Measurements from ENCODE around the gene SLC6A11.

SLC6A11 gene

DNA sequence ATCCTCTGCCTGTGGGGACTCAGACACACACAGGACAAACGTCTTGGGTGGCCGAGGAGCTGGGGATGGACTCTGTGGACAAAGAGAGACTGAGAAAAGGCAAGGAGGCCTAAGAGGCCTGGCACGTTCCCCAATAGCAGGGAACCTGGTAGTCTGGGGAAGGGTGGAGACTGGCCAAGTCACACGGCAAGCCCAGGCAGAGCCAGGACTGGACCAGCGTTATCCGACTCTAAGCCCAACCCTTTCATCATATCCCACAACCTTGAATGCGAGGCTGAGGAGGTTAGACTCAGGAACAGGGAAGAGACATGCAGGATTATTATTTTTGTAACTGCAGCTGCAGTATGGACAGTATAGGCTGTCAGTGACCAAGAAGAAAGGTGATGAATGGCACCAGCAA, 53.4 kb downstream of the SLC6A11 start:
- H3K4me3 Mint-ChIP-seq: no peak overlapping the region
- DNase-seq: no peak
- ATAC-seq (replicated peaks): no peak
- H3K4me1 Mint-ChIP-seq: no peaks in the 10 kb centered on the region
- H3K36me3 Mint-ChIP-seq: no peaks in the 10 kb centered on the region
- peaks cover 17% of the 10 kb centered on the region in 2 donors for H3K27me3 Mint-ChIP-seq
- H3K27ac Mint-ChIP-seq: no peak overlapping the region
- peaks cover 0 to 2% of the 10 kb centered on the region in 2 donors for H3K9me3 Mint-ChIP-seq

DNA sequence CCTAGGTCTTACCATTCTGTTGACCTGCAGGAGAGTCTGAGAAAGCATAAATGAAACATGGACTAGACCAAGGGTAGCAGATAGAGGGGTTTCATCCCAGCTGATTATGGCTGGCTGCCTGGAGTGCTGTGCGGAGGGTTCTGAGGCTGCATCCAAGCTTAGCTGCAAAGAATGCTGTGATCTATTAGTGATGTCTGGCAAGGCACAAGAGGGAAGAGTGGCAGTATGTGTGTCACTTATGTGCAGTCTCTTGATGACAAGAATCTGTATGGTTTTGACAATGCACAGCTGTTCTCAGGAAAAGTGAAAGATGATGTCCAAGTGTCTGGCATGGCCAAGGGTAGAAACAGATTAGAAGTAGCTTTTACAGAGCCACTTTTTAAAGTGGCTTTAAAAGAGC, 54.3 kb downstream of the SLC6A11 start:
- no peak for DNase-seq
- Mint-ChIP-seq H3K27me3 (peaks cover 11 to 17% of the 10 kb centered on the region in 2 donors), H3K27ac (no peak overlapping the region), H3K4me3 (no peak overlapping the region), H3K36me3 (no peaks in the 10 kb centered on the region), H3K9me3 (peaks cover 0 to 2% of the 10 kb centered on the region in 2 donors), H3K4me1 (no peaks in the 10 kb centered on the region)
- no peak for ATAC-seq (replicated peaks)

DNA sequence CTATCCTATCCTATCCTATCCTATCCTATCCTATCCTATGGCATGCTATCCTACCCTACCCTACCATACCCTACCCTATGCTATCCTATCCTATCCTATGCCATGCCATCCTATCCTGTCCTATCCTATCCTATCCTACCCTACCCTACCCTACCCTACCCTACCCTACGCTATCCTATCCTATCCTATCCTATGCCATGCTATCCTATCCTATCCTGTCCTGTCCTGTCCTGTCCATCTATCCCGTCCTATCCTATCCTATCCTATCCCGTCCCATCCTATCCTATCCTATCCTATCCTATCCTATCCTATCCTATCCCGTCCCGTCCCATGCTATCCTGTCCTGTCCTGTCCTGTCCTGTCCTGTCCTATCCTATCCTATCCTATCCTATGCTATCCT, 57.4 kb downstream of the SLC6A11 start:
- ATAC-seq (replicated peaks) (no peak), DNase-seq (no peak)
- Mint-ChIP-seq H3K36me3 (peaks cover 0 to 3% of the 10 kb centered on the region in 2 donors), H3K4me3 (no peak overlapping the region), H3K27me3 (peaks cover 6 to 16% of the 10 kb centered on the region in 2 donors), H3K9me3 (no peaks in the 10 kb centered on the region), H3K27ac (no peak overlapping the region), H3K4me1 (no peaks in the 10 kb centered on the region)

DNA sequence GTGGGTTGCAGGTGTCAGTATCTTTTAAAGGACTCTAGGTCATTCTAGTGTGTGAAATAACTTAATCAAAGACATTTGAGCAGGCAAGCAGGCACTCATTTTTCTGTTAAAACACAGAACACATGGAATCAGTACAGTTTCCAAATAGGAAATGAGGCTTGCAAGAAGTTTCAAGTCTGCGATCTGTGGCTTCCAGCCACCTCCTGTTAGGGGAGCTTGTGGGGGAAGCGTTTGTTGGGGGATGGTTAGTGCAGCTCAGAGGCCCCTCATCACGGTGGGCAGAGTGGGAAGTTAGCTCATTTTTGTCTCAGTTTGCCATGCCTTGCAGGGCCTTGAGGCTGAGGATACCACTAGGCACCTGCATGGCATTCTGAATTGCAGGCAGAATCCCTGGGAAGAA, 59.9 kb downstream of the SLC6A11 start:
- Mint-ChIP-seq H3K9me3 (no peaks in the 10 kb centered on the region), H3K27ac (no peak overlapping the region), H3K27me3 (peaks cover 9 to 16% of the 10 kb centered on the region in 2 donors), H3K4me1 (no peaks in the 10 kb centered on the region), H3K36me3 (peaks cover 0 to 3% of the 10 kb centered on the region in 2 donors), H3K4me3 (no peak overlapping the region)
- ATAC-seq (replicated peaks) (no peak), DNase-seq (no peak)

DNA sequence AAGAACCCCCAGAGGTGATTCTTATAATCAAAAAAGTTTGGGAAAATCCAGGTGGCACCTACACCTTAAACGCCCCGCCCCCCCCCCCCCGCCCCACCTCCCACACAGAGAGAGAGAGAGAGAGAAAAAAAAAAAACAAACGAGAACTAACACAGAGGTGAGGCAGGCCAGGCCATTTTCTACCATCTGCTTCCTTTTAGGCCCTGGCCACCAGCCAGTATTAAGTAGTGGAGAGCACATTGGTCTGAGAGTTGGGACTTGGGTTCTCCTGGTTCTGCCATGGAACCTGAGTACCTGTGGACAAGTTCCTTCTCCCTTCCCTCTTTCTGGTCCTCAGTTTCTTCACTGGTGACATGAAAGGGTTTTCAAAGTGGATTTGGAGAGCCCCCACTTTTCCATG, 60.6 kb downstream of the SLC6A11 start:
- ATAC-seq (replicated peaks) (no peak), DNase-seq (no peak)
- Mint-ChIP-seq H3K36me3 (peaks cover 0 to 3% of the 10 kb centered on the region in 2 donors), H3K4me1 (no peaks in the 10 kb centered on the region), H3K27ac (no peak overlapping the region), H3K4me3 (no peak overlapping the region), H3K27me3 (peaks cover 9 to 16% of the 10 kb centered on the region in 2 donors), H3K9me3 (no peaks in the 10 kb centered on the region)

DNA sequence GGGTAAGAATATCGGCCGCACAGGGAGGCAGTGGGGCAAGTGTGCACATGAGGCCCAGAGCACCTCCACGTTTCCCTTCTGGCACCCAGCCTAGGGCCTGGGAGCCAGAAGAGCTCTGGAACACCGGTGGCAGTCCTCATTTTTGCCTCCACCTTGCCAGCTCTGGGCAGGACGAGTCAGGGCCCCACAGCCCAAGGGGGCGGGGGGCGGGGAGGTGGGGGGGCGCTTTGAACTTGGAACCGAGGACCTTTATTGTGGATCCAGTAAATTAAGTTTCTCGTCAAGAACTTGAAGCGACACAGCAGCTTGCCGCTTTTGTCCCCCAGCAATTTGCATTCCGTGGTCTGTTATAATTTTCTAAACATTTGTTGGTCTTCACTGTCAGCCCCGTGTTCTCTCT, 66.8 kb downstream of the SLC6A11 start:
- H3K4me1 Mint-ChIP-seq: no peaks in the 10 kb centered on the region
- DNase-seq (no peak), ATAC-seq (replicated peaks) (no peak)
- peaks cover 17 to 29% of the 10 kb centered on the region in 2 donors for H3K27me3 Mint-ChIP-seq
- H3K36me3 Mint-ChIP-seq: peaks cover 0 to 3% of the 10 kb centered on the region in 2 donors
- no peak overlapping the region for H3K27ac Mint-ChIP-seq
- no peaks in the 10 kb centered on the region for H3K9me3 Mint-ChIP-seq
- no peak overlapping the region for H3K4me3 Mint-ChIP-seq

DNA sequence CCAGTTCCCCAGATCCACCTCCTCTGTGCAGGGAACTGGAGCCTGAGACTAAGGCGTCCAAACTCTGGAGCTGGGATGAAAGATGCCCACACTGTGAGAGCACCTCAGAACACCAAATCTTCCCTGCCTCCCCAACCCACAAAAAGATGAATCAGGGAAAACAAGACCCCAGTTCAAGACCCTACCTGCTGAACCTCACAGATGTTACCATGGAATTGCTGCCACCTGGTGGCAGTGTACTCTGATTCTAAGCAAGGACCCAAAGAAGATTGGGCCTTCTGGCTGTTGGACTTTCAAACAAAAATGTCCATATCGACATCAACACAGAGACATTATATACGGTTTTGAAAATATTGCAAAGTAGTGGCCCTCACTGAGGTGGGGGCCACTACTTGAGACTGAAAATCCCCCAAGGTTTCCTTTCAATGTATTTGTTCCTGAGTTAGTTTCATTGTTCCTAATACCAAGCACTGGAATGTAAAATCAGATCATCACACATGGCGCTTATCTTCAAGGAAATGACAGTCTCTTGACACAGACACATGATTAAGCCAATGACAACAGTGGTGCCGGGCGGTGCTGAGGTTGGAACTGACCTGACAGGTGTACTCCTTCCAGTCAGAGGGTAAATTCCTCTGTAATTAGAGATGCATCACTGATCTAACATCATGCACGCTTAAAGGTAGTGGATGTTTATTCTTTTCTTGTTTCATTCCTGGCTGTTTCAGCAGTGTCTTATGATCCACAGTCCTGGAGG, 67.6 kb downstream of the SLC6A11 start:
- no peak overlapping the region for H3K4me3 Mint-ChIP-seq
- no peak overlapping the region for H3K27ac Mint-ChIP-seq
- ATAC-seq (replicated peaks) (no peak), DNase-seq (no peak)
- H3K27me3 Mint-ChIP-seq: peaks cover 14 to 34% of the 10 kb centered on the region in 2 donors
- no peaks in the 10 kb centered on the region for H3K4me1 Mint-ChIP-seq
- no peaks in the 10 kb centered on the region for H3K9me3 Mint-ChIP-seq
- H3K36me3 Mint-ChIP-seq: no peaks in the 10 kb centered on the region

DNA sequence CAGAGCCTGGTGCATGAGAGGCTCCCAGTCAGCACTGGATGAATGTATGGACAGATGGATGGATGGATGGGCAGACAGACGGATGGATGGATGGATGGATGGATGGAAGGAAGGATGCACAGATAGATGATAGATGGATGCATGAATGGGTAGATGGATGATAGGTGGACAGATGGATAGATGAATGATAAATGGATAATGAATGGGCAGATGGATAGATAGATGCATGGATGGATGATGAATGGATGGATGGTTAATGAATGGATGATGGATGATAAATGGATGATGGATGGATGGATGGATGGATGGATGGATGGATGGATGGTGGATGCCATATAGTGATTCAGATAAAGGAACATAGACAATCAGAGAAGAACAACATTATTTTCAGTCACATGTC, 71.0 kb downstream of the SLC6A11 start:
- DNase-seq (no peak), ATAC-seq (replicated peaks) (no peak)
- Mint-ChIP-seq H3K36me3 (no peaks in the 10 kb centered on the region), H3K4me3 (no peak overlapping the region), H3K4me1 (no peaks in the 10 kb centered on the region), H3K9me3 (peaks cover 7 to 9% of the 10 kb centered on the region in 2 donors), H3K27me3 (peaks cover 14 to 26% of the 10 kb centered on the region in 2 donors), H3K27ac (no peak overlapping the region)

DNA sequence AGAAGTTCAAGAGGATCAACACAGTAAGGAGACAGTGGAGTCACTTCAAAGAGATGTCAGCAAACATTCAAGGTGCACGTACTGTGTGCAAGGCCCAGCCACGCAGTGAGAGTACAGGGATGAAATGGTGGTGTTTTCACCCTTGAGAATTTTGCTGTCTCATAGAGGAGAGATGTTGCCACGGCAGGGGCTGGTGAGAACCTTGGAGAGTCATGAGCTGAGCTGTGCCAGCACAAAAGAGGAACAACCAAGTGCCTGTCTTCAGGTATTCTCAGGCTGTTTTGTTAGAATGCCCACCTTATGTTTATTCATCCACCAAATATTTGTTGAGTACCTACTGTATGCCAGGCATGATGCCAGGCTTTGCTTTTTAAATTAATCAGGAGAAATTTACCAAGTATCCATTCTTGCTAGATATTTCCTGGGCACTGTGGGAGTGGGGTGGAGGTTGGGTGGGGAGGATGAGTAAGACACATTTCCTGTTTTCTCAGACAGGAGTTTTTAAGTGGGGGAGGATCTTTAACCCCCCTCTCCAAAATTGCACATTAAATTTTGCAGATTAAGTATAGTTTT, 72.6 kb downstream of the SLC6A11 start:
- DNase-seq (no peak), ATAC-seq (replicated peaks) (no peak)
- H3K27me3 Mint-ChIP-seq: peaks cover 14 to 26% of the 10 kb centered on the region in 2 donors
- H3K27ac Mint-ChIP-seq: no peak overlapping the region
- H3K9me3 Mint-ChIP-seq: peaks cover 9 to 13% of the 10 kb centered on the region in 2 donors
- no peak overlapping the region for H3K4me3 Mint-ChIP-seq
- no peaks in the 10 kb centered on the region for H3K4me1 Mint-ChIP-seq
- no peaks in the 10 kb centered on the region for H3K36me3 Mint-ChIP-seq

DNA sequence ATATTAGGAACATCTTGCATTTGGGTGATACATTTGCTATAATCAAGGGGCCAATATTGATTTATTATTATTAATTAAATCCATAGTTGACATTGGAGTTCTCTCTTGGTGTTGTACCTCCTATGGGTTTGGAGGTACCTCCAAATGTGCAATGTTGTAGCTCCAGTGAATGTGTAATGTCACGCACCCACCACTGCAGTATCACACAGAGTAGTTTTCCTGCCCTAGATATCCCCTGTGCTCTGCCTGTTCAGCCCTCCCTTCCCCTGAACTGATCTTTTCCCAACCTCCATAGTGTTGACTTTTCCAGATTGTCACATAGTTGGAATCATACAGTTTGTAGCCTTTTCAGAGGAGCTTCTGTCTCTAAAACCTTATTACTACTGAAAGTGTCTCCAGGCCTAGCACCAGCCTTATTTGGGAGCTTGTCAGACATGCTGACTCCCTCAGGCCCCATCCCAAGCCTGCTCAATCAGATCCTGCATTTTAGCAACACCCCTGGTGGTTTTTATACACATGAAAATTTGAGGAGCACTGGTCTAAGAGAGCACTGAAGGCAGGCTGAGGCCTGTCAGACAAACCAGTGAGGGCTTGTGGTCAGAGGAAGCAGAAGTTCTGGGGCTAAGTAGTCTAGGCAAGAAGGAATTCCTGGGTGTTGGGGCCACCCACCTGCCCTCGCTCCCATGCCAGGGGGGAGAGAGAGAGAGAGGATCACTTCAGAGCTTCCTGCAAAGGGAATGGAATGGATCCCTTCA, 73.4 kb downstream of the SLC6A11 start:
- H3K27me3 Mint-ChIP-seq: peaks cover 20 to 34% of the 10 kb centered on the region in 2 donors
- no peaks in the 10 kb centered on the region for H3K4me1 Mint-ChIP-seq
- H3K27ac Mint-ChIP-seq: no peak overlapping the region
- no peak overlapping the region for H3K4me3 Mint-ChIP-seq
- H3K36me3 Mint-ChIP-seq: no peaks in the 10 kb centered on the region
- no peak for DNase-seq
- ATAC-seq (replicated peaks): no peak
- peaks cover 9 to 13% of the 10 kb centered on the region in 2 donors for H3K9me3 Mint-ChIP-seq

DNA sequence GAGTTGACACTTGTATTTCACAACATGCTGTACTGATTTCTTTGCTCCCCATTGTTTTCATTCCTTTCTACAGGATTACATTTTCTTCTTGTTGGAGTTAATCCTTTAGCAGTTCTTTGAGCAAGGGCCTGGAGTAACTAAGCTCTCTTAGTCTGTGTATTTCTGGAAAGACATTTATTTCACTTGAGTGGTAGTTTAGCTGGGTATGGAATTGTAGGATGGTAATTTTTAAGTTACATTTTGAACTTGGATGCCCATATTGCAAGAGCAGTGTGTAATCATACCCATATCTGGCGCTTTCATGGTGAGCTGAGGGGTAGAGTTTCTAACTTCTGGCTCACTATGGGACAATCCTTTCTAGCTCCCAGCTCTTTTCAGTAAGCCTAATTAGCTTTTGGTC, 74.6 kb downstream of the SLC6A11 start:
- H3K9me3 Mint-ChIP-seq: peaks cover 9 to 13% of the 10 kb centered on the region in 2 donors
- no peaks in the 10 kb centered on the region for H3K4me1 Mint-ChIP-seq
- ATAC-seq (replicated peaks) (no peak), DNase-seq (no peak)
- peaks cover 24 to 34% of the 10 kb centered on the region in 2 donors for H3K27me3 Mint-ChIP-seq
- H3K4me3 Mint-ChIP-seq: no peak overlapping the region
- H3K36me3 Mint-ChIP-seq: no peaks in the 10 kb centered on the region
- H3K27ac Mint-ChIP-seq: no peak overlapping the region

DNA sequence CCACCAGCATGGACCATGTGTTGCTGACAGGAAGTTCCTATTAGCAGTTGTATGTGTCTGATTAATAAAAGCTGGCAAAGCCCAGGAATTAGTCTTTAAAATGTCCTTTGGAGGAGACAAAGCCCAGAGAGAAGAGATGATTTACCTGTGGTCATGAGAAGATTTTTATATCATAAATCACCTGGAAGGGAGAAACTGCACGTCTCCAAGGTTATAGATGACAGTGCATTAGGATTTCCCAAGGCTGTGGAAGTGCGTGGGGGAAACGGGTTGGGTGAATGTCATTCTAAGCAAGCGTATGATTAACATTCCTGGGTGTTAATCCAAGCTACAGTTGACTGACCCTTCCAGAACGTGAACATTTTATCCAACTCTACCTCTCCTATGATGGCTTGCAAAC, 76.6 kb downstream of the SLC6A11 start:
- no peaks in the 10 kb centered on the region for H3K36me3 Mint-ChIP-seq
- H3K27me3 Mint-ChIP-seq: peaks cover 11 to 21% of the 10 kb centered on the region in 2 donors
- H3K4me3 Mint-ChIP-seq: no peak overlapping the region
- DNase-seq (no peak), ATAC-seq (replicated peaks) (no peak)
- no peak overlapping the region for H3K27ac Mint-ChIP-seq
- H3K9me3 Mint-ChIP-seq: peaks cover 9 to 13% of the 10 kb centered on the region in 2 donors
- no peaks in the 10 kb centered on the region for H3K4me1 Mint-ChIP-seq

DNA sequence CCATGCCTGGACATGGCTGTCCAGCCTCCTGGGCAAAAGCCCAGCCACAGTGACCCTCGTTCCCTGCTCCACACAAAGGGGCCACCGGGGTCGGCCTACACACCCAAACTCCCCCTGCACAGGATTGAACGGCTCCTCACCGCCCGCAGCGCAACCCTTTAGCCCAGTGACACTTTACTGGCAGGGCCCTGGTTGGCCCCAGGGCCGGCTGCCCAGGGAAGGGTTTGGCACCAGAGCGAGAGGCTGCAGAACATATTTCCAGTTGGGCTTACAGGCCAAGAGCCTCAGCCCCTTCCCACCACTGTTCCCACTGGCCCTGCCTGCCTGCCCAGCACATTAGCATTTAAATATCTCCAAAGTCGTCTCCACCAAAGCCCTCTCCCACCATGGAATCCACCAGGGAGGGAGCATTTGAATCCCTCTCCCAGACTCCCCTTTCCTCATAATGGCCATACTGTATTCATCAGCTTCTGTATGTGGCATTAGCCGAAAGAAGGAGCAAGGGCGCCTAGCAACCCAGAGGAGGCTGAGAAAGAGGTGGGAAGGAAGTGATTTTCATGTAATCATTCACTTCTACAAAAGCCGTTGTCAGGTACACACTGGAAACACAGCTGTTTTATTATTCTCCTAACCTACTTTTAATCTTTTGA, 85.4 kb downstream of the SLC6A11 start:
- Mint-ChIP-seq H3K4me1 (no peaks in the 10 kb centered on the region), H3K4me3 (no peak overlapping the region), H3K9me3 (peaks cover 13 to 19% of the 10 kb centered on the region in 2 donors), H3K27me3 (peaks cover 5 to 6% of the 10 kb centered on the region in 2 donors), H3K27ac (no peak overlapping the region), H3K36me3 (peaks cover 0 to 4% of the 10 kb centered on the region in 2 donors)
- no peak for DNase-seq
- ATAC-seq (replicated peaks): no peak

DNA sequence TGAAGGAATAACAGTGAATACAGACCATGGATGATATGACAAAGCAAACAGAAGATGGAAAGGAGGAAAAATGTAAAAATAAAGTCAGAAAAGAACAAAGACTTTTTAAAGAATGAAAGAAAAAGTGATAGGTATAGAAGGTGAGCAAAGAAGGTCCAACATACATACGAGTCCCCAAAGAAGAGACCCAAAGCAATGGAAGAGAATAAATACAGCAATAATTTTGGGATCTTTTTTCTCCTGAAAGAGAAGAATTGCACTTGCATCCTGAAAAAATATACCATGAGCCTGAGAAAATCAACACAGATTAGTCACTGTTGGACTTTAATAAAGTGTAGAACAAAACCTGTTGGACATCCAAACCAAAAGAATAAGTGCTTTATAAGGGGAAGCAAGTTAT, 91.2 kb downstream of the SLC6A11 start:
- ATAC-seq (replicated peaks): no peak
- no peak overlapping the region for H3K27ac Mint-ChIP-seq
- H3K4me3 Mint-ChIP-seq: no peak overlapping the region
- H3K9me3 Mint-ChIP-seq: peaks cover 19 to 33% of the 10 kb centered on the region in 2 donors
- no peaks in the 10 kb centered on the region for H3K4me1 Mint-ChIP-seq
- H3K36me3 Mint-ChIP-seq: peaks cover 0 to 3% of the 10 kb centered on the region in 2 donors
- no peak for DNase-seq
- H3K27me3 Mint-ChIP-seq: peaks cover under 1 to 7% of the 10 kb centered on the region in 2 donors
